Activated CD8-positive, alpha-beta memory T cell treated with anti-CD3 and anti-CD28 coated beads for 48 hours (primary cell): ENCODE data around the gene TCERG1L.

Source experiments
- DNase-seq, 3 experiments: peaks; one replicate each; pipeline ENCODE4 v3.0.0-alpha.2; 2020; ENCODE audit warnings: low read depth in 2 of 3, low spot score in 2 of 3

The TCERG1L gene

DNA sequence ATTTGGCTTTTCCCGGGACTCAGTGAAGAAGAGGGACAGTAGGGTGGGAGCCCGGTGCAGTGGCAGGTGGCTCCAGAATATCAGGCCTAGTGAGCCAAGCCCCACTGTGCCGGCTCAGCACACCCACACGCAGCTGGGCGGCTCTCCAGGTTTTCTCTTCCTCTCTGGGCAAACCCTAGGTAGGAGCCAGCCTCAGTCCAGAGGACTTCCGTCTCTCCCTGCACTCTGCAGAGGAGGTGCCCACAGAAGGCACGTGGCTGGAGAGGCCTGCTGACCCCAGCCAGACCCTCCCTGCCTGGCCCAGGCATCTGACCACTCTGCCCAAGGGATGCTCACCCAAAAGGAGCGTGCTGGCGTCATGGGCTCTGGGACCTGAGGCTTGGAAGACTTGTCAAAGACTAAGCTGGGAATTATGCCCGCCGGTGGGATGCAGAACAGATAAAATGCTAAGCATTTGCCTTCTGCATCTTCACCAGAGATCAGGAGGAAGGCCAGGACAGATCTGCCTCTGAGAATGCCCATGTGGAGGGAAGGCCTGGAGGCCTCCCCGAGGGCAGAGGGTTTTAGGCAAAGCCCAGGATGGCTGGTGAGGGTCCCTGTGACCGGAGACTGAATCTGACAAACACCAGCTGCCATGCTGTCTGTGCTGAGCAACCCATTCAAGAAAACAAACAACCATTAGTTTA lies 40.2 kb downstream of the TCERG1L start:
- DNase-seq: no peak

DNA sequence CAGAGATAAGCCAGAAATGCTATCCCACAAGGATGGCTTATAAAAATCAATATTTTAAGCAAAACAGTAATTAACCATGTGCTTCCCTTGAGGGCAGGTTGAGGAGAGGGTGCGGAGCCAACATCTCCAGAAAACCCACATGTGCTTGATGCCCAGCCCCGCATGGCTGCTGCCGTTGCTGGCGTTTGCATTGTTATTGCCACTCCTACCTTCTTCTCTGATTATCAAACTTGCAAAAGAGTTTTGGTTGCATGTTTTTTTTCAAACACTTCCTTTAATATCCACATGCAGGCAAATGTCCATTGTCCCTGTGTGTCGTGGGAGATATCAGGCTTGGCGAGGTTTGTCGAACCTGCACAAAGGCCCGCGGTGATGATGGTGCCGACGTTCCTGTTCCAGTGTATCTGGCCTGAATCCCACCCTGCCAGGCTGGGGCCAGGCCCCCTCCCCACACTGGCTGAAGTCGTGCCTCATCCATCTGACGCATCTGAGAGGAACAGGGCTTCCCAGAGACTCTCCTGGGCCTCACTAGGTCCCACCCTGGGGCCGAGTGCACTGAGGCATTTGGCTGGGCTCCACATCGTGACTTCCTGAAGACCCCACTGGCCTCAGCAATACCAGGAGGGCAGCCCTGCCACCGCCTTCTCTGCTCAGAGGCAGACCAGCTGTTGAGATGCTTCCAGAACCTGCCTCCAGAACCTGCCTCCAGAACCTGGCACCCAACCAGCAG lies 40.9 kb downstream of the TCERG1L start:
- no peak for DNase-seq

DNA sequence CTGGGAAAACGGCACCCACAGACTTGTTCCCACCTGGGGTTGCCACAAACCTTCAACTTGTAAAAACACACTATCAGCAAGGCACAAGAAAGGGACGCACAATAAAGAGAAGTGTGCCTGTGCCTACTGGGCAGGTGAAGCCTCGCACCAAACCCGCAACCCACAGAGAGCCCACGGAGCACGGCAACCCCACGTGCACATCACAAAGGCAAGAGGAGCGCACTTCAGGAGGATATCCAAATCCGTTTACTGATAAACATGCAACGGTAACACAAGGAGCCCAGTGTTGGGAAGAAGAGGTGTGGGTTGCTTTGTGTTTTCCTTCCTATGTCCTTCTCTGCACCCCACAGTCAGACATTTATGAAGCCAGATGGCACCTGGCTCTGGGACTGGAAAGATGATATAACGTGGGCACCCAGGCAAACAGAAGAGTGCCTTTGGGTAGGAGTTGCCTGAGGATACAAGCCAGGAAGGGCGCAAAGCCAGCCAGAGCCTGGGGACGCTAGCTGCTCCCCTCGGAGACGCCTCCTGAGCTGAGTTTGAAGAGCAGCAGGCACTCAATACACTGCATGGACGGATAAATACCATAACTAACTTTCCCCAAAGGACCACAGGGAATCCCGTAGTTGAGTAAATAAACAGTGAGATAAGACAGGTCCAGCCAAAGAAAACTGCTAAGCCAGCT lies 41.6 kb downstream of the TCERG1L start:
- DNase-seq: no peak

DNA sequence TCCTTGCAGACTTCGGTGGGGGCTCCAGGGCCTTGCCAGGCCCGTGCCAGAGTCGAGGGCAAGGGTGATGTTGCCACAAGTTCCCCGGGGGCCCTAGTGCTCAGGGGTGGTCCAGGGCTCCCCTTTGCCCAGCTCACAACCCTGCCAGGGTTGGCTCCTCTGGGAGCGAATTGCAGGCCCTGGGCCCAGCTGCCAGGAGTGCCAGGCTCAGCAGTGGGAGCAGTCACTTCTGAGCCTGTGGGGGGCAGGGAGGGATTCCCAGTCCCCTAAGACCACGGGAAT lies 43.8 kb downstream of the TCERG1L start:
- DNase-seq: no peak

DNA sequence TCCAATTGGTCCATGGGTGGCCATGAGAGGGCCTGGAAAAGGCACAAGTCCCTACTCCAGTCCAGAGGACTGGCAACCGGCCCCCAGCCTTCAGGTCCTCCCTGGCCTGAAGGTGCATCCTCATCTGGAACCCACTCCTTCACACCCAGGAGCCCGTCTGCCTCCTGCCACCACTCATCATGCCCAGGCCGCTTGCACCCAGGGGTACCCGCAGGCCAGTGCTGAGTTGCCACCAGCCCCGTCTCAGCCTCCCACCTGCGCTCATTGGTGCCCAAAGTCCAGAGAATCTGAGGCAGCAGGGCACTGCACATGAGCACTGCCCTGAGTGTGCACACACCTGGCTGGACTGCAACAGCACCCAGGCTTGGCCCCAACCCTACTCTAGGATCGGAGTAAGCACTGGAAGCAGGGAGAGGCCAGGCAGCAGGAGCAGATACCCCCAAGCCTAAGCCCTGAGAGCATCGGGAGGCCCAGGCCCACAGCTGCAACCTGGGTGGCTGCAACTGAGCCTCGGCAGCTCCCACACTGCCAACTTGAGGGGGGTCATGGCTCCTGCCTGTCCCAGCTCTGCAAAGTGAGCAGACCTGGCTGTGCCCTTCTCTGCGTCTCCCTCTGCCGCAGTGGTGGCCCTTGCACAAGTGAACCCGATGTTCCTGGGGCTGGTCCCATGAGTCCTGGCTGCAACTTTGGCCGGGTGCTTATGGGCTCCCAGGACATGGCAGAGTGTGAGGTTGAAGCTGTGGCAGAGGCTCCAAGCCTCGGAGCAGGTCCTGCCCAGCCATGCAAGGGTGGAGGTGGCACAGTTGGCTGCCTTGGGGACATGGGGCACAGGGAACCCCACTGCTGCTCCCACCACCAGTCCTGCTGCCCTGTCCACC lies 44.3 kb downstream of the TCERG1L start:
- DNase-seq: no peak

DNA sequence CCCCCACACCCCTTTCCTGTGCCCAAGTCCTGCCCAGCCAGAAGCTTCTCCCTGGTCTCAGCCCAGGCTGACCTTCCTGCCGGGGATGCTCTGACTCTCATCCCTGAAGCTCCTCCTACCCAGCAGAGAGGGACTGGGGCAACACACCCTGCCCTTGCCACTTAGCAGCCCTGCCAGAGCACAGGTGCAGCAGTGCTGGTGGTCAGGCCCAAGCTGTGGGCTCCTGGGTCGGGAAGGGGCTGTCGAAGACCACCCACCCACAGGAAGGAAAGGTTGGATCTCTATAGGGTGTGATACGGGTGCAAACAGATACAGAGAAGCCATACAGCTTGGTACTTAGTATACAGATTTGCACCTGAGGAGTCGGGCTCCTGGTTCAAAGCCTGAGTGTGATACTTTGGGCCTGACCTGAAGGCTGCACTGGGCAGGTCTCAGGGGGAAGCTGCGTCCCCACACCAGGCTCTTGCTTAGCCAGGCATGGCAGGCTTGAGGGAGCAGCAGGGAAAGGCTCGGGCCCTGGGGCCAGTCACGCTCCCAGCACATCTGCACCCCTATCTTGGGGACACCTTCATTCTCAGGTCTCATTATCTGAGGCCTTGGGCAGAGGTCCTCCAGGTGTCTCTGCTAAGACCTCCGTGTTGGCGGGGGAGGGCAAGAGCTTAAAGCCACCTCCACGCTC lies 47.3 kb downstream of the TCERG1L start:
- DNase-seq: no peak

DNA sequence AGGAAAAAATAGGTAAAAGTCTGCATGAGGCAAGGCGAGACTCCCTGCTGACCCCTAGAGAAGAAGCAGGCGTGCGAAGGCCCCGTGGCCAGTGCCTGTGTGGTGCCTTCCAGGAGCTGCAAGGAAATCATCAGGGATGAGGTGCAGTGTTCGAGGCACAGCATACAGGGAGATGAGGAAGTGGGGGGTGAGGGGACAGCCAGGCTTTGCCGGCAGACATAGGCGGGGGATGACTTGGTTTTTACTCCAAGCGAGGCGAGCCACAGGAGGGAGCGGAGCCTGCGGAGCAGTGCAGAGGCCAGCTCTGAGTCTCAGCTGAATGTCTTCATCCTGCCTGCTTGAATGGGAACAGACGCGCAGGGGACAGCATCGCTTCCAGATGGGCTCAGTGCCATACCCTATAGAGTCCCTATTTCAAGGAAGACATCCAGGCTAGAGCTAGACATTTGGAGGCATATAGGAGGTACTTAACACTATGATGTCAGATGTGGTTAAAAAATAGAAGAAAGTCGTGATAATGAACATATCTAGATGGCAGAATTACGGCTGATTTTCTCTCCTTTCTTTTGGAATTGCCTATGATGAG lies 49.5 kb downstream of the TCERG1L start:
- no peak for DNase-seq

DNA sequence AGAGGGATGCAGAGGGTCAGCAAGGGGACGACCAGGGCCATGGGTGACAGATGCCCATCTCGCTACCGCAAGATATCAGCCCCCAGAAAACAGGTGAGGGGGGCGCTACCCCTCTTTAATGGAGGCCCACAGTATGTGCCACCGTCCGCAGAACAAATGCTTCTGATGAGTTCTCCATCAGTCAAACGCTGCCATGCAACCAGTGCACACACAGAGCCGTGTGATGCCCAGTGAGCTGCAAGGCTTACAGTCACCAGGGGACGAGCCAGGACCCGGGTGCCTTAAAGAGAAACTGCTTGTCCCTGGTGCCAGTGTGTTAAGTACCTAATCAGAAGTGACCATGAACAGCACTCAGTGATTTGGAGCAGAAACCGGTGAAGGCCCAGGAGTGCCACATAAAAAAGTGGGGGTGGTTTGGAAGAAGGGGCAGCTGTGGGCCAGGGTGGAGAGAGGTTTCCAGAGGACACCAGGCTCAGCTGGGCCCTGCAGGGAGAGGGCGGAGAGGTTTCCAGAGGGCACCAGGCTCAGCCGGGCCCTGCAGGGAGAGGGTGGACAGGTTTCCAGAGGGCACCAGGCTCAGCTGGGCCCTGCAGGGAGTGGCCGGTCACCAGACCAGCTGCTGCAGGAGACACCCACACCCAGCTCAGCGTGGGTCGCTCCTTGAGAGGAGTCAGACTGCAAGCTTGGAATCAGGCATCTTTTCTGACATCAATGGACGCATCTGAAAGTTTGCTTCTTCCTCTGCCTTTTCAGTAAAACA lies 50.9 kb downstream of the TCERG1L start:
- no peak for DNase-seq

DNA sequence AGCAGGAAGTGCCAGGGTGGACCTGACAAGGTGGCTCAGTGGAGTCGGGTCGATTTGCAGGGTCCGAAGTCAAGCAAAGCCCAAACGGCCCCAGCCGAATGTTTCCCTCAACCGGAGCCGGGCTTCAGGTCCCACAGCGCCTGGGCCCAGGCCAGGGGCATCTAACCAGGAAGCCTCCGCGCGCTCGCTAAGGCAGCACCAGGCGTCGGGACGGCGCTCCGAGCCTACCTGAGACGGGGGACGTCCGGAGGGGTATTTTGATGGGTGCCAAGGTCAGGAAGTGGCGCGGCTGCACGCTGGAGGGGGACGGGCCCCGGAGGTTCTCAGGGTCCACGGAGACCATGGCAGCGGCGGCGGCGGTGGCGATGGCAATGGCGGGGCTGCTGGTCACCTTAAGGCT lies 51.5 kb downstream of the TCERG1L start:
- no peak for DNase-seq

DNA sequence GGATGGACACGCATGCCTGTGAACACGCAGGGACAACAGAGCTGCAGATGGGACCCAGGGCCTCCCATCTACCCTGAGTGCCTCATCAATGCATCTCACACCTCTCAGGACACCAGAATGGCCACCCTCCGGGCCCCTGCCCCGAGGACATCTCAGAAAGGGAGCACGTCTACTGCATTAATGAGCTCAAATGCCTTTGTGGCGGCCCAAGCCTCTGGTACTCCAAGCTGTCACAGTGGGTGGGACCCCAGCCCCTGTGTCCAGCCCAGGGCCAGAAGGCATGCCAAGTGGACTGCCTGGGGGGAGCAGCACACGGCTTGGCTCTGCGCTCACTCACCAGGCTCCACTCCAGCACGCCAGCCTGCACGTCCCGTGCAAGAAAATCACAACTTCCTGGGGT lies 52.0 kb downstream of the TCERG1L start:
- DNase-seq: no peak

DNA sequence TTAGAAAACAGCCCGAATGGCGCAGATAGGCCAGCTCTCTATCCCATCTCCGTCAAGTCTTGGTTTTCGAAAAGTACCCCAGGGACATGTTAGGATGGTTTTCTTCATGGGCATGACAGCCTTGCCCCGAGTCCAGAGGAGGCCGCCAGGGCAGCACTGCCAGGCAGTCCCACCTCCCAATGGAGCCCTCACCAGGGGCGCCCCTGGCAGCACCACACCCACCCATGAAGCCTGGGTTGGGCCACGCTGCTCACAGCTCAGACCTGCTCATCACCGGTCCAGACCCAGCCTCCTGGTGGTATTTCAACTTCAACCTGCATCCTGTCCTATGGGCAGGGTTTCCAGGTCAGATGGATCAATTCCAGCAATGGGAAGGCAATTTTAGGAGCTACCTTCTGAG lies 53.3 kb downstream of the TCERG1L start:
- DNase-seq: no peak

DNA sequence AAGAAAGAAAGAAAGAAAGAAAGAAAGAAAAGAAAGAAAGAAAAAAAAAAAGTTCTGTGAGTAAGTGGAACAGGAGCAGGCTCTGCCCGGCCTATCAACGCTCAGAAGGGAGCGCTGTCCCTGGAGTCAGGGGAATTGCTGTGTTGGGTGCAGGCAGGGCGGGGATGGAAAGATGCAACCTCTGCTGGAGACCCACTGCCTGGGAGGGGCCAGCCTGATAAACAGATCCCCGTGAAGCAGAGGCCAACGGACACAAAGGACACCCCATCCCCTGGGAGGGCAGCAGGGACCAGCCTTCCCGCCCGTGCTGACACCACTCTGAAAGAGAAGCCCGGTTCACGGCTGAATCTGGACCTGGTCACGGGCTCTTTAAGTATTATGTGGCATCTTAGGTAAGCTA lies 54.5 kb downstream of the TCERG1L start:
- no peak for DNase-seq

DNA sequence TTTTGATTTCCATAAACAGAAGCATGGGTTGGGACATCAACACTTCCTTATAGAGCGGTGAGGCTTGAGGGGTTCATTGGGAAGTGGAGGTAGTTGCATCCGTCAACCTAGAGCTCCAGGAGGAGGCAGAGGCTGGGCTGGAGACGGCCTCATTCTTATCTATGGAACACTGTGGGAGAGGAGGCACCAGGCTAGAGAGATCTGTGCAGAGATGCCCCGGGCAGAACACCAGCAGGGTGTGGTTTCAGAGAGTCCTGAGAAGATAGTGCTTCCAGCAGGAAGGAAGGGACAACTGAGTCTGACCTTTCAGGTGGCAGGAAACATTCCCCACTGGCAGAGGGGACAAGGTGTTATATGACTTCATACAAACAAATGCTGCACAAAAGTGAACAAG lies 56.7 kb downstream of the TCERG1L start:
- no peak for DNase-seq

DNA sequence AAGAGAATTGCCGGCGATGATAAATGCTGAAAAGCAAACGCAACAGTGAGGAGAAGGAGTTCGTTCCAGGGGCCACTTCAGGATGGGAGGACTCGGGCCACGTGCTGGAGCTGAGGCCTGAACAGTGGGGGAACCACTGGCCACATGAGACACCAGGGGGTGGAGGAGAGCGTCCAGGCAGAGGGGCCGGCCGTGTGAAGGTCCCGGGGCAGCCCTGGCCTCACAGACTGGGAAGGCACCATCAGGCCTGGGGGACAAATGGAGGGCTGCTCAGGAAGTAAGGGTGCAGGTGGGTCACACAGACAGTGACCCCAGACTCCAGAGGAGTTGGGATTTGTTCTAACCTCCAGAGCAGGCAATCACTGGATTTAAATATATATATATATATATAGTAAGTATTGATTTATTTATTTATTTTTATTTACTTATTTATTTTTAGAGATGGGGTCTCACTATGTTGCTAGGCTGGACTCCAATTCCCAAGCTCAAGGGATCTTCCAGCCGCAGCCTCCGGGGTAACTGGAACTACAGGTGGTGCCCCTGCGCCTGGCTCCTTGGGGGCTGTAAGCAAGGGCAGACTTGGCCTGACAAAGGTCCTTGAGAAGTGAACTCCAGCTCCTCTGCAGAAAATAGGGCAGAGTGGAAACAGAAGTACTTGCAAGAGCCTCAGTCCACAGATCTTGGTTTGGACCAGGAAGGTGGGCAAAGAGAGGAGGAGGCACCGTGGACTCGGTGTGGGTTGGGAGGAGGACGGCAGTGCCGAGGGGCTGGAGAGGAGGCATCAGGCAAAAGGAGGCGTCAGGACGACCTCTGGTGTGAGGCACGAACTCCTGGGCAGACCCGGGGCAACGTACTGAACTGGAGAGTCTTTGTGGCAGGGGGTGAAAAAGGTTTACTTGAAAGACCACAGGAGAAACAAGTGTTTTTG lies 57.3 kb downstream of the TCERG1L start:
- DNase-seq: no peak

DNA sequence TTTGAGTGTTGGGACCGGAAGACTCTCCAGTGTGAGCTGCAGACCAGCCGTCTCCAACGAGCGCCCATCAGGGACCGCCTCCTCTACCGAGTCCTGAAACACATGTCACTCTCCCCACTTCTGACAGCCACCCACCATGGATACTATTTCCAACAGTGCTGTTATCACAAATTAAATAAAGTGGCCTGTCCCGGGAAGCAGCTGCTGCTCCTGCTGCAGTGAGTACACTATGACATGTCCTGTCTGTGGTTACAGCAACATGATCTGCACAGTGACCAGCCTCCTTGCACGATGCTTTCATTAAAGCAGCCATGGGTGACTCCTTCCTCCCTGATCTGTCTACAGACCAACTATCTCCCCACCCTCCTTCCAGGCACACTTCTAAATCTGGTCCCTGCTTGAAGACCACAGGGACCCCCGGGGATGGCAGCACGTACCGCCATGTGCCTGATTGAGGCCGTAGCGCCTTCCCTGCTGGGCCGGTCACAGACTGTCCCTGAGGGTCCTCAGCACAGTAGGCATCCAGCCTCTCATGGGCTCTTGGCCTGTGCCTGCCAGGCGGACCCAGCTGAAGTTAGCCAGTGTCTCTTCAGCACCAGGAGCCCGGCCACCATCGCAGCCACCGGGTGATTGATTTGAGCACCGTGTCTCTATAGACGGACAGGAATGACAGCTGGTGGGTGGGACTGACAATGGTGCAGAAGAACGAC lies 58.8 kb downstream of the TCERG1L start:
- DNase-seq: no peak

DNA sequence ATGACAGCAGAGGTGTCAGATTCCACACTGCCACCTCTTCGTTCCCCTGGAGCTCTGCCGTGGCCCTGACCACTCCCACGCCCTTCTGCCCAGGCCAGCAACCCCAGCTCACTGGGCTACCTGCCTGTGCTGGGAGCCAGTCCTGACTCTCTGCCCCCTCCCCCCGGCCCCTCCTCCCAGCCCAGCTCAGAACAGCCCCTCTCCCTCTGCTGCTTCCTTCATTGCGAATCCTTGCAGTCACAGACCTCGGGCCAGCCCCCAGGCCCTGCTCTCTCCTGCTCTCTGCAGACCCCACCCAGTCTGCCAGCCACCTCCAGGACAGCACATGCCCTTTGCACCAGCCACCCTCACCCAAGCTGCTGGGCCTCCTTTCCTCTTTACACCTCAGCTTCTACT lies 60.4 kb downstream of the TCERG1L start:
- DNase-seq: no peak

DNA sequence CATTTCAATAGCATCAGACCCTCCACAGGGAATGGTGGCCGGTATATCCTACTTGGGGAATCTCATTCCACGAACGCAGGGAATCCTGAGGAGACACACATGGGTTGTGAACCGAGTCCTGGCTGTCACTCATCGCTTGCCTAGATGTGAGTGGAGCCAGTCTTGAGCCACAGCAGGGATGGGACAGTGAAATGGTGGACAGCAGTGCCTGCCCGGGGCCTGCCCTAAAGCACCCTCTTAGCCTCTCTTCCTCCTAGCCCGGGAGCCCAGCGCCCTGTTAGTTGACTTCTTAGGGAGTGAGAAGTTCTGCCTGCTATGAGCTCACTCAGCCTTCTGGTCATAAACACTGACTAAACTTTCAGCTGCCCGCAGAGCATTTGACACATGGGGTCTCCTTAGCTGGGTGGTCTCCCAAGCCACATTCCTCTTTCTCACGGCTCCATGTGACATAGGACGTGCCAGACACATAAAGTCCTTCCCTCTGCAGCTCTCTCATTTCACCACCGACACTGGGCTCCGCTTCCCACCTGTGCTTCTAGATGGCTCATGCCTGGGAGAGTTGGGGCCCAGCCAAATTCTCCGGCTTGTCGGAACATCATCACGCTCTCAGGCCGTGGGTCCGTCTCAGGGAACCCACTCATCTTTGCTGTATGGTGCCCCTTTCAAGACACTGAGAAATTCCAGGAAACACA lies 60.9 kb downstream of the TCERG1L start:
- no peak for DNase-seq

DNA sequence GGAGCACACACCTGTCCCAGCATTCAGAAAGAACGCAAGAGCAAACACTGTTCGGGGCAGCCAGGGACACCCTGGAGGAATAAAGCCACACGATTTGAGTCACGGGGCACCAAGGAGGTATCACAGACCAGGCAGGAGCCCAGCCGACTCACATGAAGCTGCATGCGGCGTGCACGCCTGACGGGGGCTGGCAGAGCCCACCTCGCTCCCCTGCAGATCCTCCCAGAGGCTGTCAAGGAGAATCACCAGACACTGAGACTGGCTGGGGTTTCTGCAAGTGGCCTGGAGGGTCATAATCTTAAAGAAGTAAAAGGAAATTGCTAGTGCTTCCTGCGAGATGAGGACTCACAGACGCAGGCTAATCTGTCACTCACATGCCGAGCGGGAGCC lies 61.6 kb downstream of the TCERG1L start:
- DNase-seq: no peak
